A549 treated with AZD2906 at 1 μM for 4 hours (cell line): ENCODE measurements around the gene IGSF10. TPM values are rescaled to one million over a fixed set of nuclear protein-coding genes. Genes with fewer than 3 reads are reported as not detected.

ENCODE experiments used
- total RNA-seq: library from RNA; stranded (reverse); fragments of 200-300 nt; extraction: Qiagen RNA extraction; gene quantifications from 5 replicates; pipeline ENCODE4 v1.2.3, GENCODE V29; 2022

Gene IGSF10
- total RNA-seq, result 0.24 to 0.49 TPM (median 0.32 TPM) in 5 replicates

GRCh38 chr3:151460774-151461450, at the start of gene IGSF10:
IGSF10 (minus strand) TSS chr3:151461061; CDS start chr3:151458709, 2,352 bp downstream.

Other genes starting within 250 kb of the IGSF10 start
- not detected in 5 replicates for gene P2RY14, start 182.5 kb downstream of the IGSF10 start, total RNA-seq
- gene GPR87, start 144.2 kb downstream of the IGSF10 start, total RNA-seq, result 1.8 to 2.5 TPM (median 2.3 TPM) in 5 replicates
- gene P2RY13, start 131.5 kb downstream of the IGSF10 start, total RNA-seq, result not detected in 5 replicates
- gene P2RY12, start 76.3 kb downstream of the IGSF10 start, total RNA-seq, result not detected in 5 replicates